GM19239 (cell line): Measurements from ENCODE around the gene B3GAT3.
A peak's percentile ranks its signal among the peaks of the same experiment; 100 is the strongest.

ENCODE experiments used
- DNase-seq: peaks from one replicate; pipeline ENCODE4 v3.0.0; 2011; ENCODE audit warnings: low spot score; ENCODE audit not compliant: insufficient read length
- FAIRE-seq: peaks from 2 replicates; lab custom pipeline; 2011; peaks lifted over from hg19 to GRCh38; lab: Jason Lieb, UNC

The B3GAT3 gene

DNA sequence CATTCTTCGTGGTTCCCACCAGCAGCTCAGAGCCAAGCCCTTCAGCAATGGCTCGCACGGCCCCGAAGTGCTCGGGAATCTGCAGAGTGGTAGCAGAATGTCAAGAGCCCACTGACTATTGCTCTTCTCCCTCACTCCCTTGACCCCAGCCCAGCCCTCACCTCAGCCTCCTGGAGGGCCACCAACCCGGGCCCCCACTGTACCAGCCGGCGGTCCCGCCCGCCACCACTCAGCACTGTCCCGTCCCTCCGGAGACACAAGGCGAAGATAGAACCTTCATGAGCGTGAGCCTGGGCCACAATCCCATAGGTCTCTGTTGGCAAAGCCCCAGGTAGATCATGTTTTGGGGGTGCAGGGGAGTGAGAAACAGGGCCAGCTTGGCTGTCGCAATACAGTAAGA, 15.9 kb downstream of the B3GAT3 start:
- FAIRE-seq, result no peak
- no peak for DNase-seq

DNA sequence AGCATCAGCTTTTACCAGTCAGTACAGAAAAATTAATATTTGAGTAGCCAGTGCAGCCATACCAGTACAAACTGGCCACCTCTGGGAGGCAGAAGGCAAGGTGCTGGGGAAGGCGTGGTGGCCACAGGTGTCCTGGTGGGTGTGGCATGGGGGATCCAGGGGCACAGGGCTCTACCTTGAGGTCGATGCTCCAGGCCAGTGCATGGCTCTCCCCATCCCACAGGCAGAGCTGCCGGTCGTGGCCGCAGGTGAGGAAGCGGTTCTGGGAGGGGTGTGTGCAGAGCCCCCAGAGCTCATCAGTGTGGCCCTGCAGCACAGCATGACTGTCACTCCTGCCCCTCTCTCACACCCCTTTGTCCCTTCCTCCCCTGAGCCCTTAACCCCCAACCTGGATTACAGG, 16.3 kb downstream of the B3GAT3 start:
- DNase-seq, result no peak
- FAIRE-seq, result no peak

DNA sequence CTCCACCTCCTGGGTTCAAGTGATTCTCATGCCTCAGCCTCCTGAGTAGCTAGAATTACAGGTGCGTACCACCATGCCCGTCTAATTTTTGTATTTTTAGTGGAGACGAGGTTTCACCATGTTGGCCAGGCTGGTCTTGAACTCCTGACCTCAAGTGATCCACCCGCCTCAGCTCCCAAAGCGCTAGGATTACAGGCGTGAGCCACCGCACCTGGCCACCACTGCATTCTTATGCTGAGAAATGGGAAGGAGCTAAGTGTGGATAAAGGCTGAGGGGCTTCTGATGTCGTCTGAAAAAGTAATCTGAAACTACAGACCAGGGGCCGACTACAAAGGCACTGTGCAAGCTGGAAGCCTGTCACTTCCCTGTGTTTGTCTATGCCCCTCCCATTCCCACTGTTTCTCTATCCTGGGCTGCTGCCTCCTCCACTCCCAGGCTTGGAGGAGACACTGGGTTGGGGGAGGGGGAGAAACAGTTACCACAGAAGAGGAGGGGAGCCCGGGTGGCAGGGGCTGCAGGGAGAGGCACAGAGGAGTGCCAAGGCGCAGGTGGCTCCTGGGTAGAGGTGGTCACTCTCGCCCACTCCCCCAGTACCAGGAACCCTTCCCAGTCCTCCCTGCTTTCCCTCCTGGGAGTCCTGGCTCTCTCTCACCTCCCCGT, 17.2 kb downstream of the B3GAT3 start:
- FAIRE-seq, result no peak
- no peak for DNase-seq

GRCh38 chr11:62603776-62604299, 17.9 kb downstream of the B3GAT3 start:
- no peak for DNase-seq
- FAIRE-seq, result no peak

- DNase-seq, result no peak
- no peak for FAIRE-seq
These were observed 18.7 kb downstream of the B3GAT3 start for GRCh38 chr11:62603072-62603408.

- DNase-seq (no peak), FAIRE-seq (no peak)
These were observed 19.4 kb downstream of the B3GAT3 start for GRCh38 chr11:62602141-62603071.

DNA sequence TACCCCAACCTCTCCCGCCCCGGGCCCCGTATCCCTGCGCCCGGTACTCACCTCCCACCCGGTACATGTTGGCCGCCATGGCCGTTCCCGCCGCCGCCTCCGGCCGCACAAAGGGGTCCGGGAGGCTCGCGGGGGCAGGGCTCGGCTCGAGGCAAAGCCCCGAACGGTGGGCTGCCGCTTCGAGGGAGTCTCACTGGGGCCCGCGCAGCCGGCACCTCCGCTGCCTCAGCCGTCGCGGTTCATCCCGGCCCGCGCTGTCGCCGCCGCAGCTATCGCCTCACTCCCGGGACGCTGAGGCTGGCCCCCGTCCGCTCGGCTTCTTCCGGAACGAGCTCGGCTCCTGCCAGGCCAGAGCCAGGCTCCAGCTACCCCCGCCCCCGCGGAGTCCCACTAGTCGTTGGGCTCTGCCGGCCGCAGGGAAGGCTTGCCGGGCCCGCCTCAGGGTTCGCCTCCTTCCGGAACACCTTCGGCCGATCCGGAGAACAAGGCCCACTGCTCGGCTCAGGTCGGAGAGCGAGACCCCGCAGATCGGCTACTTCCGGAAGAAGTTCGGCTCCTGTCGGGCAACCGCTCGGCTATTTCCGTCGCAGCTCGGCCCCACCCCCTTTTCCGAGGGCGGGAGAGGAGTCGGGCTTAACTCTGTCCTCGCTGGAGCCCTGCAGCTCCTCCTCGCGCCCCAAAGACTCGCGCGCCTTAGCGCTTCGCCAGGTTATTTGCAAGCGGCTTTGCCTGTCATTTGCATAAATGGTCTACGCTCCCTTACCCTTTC, 20.2 kb downstream of the B3GAT3 start, which contains the start of gene MTA2:
TSS of gene MTA2 (minus strand) at position 494 of the 769 bp plus-strand sequence. CDS start at position 79, 415 bp downstream.
- peak; percentile 96 for FAIRE-seq

GRCh38 chr11:62601122-62601371, 20.7 kb downstream of the B3GAT3 start:
- DNase-seq, result no peak
- no peak for FAIRE-seq

More for the DNA sequence above, 20.2 kb downstream of the B3GAT3 start, which contains the start of gene MTA2:
- peak; percentile 98 for DNase-seq

DNA sequence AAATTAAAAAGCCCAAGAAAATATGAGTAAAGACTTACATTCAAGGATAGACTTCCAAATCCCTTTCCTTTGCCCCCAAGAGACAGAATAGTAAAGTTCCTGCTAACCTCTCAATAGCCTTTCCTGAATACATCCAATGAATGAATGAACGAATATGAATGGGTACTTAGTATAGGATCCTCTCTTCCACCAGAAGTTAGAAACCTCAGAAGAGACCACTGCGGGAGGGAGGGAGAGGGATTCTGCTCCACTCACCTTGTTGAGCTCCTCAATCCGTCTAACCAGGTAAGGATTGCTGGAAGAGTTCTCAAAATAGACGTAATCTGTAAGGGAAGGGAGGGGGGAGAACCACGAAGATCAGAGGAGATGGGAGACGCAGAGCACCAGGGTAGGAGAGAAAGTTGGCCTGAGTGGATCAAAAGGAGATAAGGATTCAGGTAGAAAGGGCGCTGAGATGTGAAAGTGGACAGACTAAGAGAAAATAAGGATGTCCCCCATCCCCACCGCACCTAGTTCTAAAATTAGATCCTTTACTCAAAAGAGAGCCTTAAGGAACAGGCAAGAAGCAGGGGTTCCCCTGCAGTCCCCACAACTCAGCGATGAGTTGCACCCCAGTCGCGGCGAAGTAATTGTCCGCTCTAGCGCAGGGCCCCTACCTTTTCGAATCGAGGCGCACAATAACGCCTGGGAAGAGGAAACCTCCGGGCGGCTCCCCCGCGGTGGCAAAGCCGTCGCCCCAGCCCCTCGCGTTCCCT, 21.2 kb downstream of the B3GAT3 start:
- FAIRE-seq, result no peak
- DNase-seq, result no peak

- peak; percentile 21 for FAIRE-seq
These were observed 21.9 kb downstream of the B3GAT3 start for GRCh38 chr11:62599901-62600300.

DNA sequence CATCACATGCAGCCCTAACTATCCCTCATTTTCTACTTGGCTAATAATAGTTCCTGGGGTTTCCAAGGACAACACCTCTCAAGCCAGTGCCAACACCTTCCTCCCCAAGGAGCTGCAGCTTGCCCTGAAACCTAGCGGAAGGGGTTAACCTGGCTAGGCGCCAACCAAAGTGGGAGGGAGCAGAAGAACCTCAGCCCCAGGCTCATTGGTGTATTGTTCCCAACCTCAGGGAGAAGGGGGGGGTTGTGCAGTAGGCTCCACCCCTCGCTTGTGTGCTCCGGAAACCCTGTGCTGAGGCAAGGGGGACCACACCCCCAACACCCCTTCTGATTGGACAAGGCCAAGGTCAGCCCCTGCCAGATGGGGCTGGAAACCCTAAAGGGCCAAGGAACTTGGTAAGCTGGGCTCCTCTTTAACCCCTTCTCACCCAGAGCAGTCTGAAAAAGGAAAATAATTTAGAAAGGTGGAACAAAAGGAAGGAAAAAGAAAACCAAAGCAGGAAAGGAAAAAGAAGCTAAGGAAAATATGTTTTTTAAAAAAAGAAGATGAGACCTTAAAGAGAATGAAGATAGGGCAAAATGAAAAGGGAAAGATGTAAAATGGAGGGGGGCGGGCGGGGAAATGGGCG, 22.6 kb downstream of the B3GAT3 start:
- peak; percentile 96 for FAIRE-seq
- peak; percentile 91 for DNase-seq

More at GRCh38 chr11:62599901-62600300, 21.9 kb downstream of the B3GAT3 start:
- DNase-seq, result no peak

DNA sequence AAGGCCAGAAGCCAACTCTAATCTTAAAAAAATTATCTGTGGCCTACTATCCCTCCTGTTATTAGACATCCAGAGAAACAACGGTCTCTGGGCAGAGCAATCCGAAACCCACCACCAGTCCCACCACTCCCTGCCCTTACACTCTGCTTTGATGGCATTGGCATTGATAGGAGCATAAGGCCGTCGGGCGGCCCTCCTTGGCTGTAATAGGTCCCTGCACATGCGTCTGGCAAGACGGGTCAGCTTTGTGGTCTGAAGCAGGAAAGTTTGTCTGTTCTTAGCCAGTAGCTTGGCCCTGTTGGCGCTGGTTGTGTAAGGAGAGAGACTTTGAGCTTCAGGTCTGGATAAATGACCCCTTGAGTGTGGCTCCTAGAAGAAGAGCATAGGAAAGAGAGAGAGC, 26.7 kb downstream of the B3GAT3 start:
- FAIRE-seq (no peak), DNase-seq (no peak)

GRCh38 chr11:62593434-62594044, 28.2 kb downstream of the B3GAT3 start:
- FAIRE-seq (peak; percentile 71), DNase-seq (no peak)

DNA sequence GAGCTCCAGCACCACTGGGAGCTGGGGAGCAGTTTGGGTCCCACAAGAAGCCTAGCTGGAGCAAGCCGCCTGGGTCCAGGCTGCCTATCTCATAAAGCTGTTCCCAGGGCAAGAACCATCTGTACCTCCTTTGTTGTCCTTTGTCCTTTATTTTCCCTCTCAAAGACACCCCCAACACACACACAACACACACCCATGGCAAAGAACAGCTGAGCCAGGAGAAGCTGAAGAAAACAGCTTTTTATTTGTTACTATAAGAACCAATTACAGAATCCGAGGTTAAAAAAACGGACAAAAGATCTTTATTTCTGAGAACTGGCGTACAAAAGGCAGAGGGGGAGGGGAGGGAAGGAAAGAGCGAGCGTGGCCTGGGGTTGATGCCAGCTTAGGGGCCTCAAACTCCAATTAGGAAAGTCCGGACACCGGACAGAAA, 28.8 kb downstream of the B3GAT3 start:
- no peak for DNase-seq
- no peak for FAIRE-seq

GRCh38 chr11:62592146-62592815, 29.5 kb downstream of the B3GAT3 start:
- FAIRE-seq (no peak), DNase-seq (no peak)

- peak; percentile 84 for DNase-seq
- FAIRE-seq, result peak; percentile 96
These were observed 30.2 kb downstream of the B3GAT3 start, which contains the start of gene TUT1 for GRCh38 chr11:62591448-62592145. Gene TUT1 (minus strand): TSS chr11:62591523. CDS start chr11:62591485, 38 bp downstream.

- FAIRE-seq (no peak), DNase-seq (no peak)
These were observed 32.7 kb downstream of the B3GAT3 start for GRCh38 chr11:62588966-62589637.
